Stimulated activated CD4-positive, alpha-beta T cell treated with anti-CD3 and anti-CD28 coated beads, TNF-alpha, amount 100 ng/mL, for 4 hours (primary cell): ENCODE measurements around the gene GJB2.

Experiments
- DNase-seq, 3 experiments: peaks; one replicate each; pipeline ENCODE4 v3.0.0-alpha.2; 2020; ENCODE audit warnings: low read depth in 3 of 3

Gene GJB2

GRCh38 chr13:20142023-20142926 is 50.5 kb downstream of the GJB2 start:
- no peak for DNase-seq

DNA sequence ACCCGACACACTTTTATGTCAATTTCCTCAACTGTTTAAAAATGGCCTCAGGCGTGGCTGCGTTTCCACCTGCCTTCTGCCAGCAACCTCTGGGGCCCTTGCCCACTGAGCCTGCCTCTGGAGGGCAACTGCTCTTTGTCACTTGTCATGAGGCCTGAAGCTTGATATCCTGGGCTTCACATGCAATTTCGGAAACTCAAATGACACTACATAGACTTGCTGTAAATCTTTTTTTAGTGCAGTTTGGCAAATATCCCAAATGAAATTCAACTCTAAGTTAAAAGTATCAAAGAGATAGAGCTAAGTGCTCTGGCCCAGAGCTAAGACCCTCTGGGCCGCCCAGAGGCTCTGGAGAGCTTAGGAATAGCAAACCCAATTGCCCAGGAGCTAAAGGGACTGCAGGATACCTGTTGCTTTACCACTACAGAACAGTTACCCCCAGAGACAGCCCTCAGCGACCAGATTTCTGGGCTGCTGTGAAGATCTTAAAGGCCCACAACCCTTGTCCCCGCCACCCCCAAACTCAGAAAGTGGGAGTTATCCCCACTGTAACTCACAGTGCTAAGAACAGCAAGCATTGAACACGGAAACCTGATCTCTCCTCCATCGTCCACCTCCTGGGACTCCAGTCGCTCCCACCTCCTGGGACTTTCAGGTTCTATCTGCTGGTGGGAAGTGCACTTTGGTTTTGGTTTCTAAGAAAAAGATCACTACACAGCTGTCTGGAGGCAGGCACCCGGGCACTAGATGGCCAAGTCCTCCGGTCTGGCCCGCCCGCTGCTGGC is 51.3 kb downstream of the GJB2 start:
- no peak for DNase-seq

GRCh38 chr13:20140487-20140886 is 52.3 kb downstream of the GJB2 start:
- DNase-seq, result no peak

- DNase-seq, result no peak
Measured at GRCh38 chr13:20137875-20138274, 54.9 kb downstream of the GJB2 start.
